Measurements from ENCODE around the gene NFASC.

The NFASC gene

GRCh38 chr1:205002705-205003104 is 132.0 kb downstream of the NFASC start:
- no peak for DNase-seq

GRCh38 chr1:205003358-205004131 is 132.9 kb downstream of the NFASC start:
- DNase-seq: no peak

GRCh38 chr1:205004351-205004750 is 133.7 kb downstream of the NFASC start:
- peak in 23 of 58 donors; percentile 9 to 80 (median 43) for DNase-seq

- no peak for DNase-seq
Measured at GRCh38 chr1:205008896-205009295, 138.2 kb downstream of the NFASC start.

GRCh38 chr1:205009670-205010069 is 139.0 kb downstream of the NFASC start:
- DNase-seq: no peak

- no peak for DNase-seq
Measured at GRCh38 chr1:205012391-205013140, 141.9 kb downstream of the NFASC start.

- peak in 30 of 58 donors; percentile 3 to 68 (median 44) for DNase-seq
Measured at GRCh38 chr1:205013683-205014367, 143.2 kb downstream of the NFASC start.

GRCh38 chr1:205014783-205015182 is 144.1 kb downstream of the NFASC start:
- DNase-seq: peak in 2 of 58 donors; percentile 14 to 31

GRCh38 chr1:205015241-205015640 is 144.6 kb downstream of the NFASC start:
- DNase-seq: no peak

GRCh38 chr1:205016075-205016474 is 145.4 kb downstream of the NFASC start:
- DNase-seq: no peak

- DNase-seq: peak in 2 of 58 donors; percentile 29 to 36
Measured at GRCh38 chr1:205016584-205016983, 145.9 kb downstream of the NFASC start.

GRCh38 chr1:205017001-205017400 is 146.3 kb downstream of the NFASC start:
- no peak for DNase-seq

- no peak for DNase-seq
Measured at GRCh38 chr1:205017766-205018165, 147.1 kb downstream of the NFASC start.

- no peak for DNase-seq
Measured at GRCh38 chr1:205018381-205018780, 147.7 kb downstream of the NFASC start.

GRCh38 chr1:205020466-205020865 is 149.8 kb downstream of the NFASC start:
- DNase-seq: peak in 12 of 58 donors; percentile 15 to 47 (median 32)

- no peak for DNase-seq
Measured at GRCh38 chr1:205024679-205025078, 154.0 kb downstream of the NFASC start.

- no peak for DNase-seq
Measured at GRCh38 chr1:205025239-205025638, 154.6 kb downstream of the NFASC start.

- DNase-seq: no peak
Measured at GRCh38 chr1:205026181-205026580, 155.5 kb downstream of the NFASC start.

GRCh38 chr1:205028390-205028789 is 157.7 kb downstream of the NFASC start:
- DNase-seq: no peak

GRCh38 chr1:205028924-205029323 is 158.3 kb downstream of the NFASC start:
- no peak for DNase-seq

- DNase-seq: no peak
Measured at GRCh38 chr1:205030241-205030640, 159.6 kb downstream of the NFASC start.

- no peak for DNase-seq
Measured at GRCh38 chr1:205030896-205031295, 160.2 kb downstream of the NFASC start.
